ENCODE results near the gene CCN5.
A peak's percentile ranks its signal among the peaks of the same experiment; 100 is the strongest.

The CCN5 gene

DNA sequence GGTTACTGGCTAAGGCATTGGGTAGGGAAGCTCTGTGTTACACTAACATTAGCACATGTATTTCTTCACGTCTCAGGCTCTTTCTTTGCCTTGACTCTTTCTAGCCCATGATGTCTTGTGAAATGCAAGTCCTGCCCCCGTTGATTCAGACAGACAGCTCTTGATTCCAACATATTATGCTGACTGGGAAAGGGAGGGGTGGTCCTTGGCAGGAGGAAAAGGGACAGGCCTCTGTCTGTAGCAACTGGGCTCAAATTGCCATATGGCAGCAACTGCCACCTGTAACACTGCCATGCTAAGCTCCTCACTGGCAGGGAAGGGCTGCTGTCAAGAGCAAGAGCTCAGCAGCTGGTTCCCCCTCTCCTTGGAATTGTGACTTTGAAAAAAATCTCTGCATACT lies 24.8 kb downstream of the CCN5 start:
- no peak overlapping the region for H3K9ac ChIP-seq (ENCODE audit: low read depth, low read length)
- H3K9me3 ChIP-seq (ENCODE audit: control insufficient read depth, insufficient read depth, low read length) = no peaks in the 10 kb centered on the region
- no peak overlapping the region for H3K4me3 ChIP-seq (ENCODE audit: low read depth, low read length)
- H3K27ac ChIP-seq (ENCODE audit: low read depth, low read length) = no peak overlapping the region
- peaks cover 39% of the 10 kb centered on the region for H3K27me3 ChIP-seq (ENCODE audit: control insufficient read depth, insufficient read depth, low read length)
- H3K36me3 ChIP-seq (ENCODE audit: control insufficient read depth, insufficient read depth, low read length) = no peaks in the 10 kb centered on the region
- 0 out of 2 replicates have a peak, but pooled peaks cover 5% of the 10 kb centered on the region for H3K4me1 ChIP-seq (ENCODE audit: control insufficient read depth, insufficient read depth, low read length)

DNA sequence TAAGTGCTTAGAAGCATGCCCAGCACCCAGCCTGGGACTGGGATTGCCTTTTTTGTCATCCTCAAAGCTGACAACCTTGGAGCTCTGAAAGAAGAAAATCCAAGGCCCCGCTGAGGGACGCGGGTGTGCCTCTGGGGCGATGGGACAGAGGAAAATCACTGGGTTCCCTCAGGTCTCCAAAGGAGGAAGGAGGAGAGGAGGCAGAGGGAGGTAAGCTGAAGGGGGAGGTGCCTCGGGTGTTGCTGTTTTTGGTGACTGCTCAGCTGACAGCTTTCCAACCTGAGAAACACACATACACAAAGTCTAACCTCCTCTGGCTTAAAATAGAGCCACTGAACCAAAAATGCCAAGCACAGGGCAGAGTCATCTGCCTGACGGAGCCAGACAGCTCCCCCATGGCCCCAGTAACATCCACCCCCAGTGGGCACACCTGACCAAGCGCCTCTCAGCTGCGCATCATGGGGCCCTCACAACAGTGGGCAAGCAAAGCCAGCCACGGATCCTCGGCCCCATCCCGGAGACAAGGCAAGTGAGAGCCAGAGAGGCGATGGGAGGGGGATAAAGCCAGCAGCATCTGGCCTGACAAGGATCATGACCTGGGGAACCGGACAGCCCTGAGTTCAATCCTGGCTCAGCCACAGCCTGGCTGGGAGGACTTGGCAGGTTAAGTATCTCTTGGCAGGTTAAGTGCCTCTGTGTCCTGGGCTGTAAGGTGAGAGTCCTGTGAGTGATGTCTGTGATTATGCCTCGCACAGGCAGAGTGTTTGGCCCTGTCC lies 27.3 kb downstream of the CCN5 start:
- H3K27ac ChIP-seq (ENCODE audit: low read depth, low read length) = no peak overlapping the region
- H3K9me3 ChIP-seq (ENCODE audit: control insufficient read depth, insufficient read depth, low read length) = no peaks in the 10 kb centered on the region
- H3K4me1 ChIP-seq (ENCODE audit: control insufficient read depth, insufficient read depth, low read length) = peaks cover 15% of the 10 kb centered on the region
- no peaks in the 10 kb centered on the region for H3K36me3 ChIP-seq (ENCODE audit: control insufficient read depth, insufficient read depth, low read length)
- H3K4me3 ChIP-seq (ENCODE audit: low read depth, low read length) = no peak overlapping the region
- peaks cover 60% of the 10 kb centered on the region for H3K27me3 ChIP-seq (ENCODE audit: control insufficient read depth, insufficient read depth, low read length)
- H3K9ac ChIP-seq (ENCODE audit: low read depth, low read length) = no peak overlapping the region

DNA sequence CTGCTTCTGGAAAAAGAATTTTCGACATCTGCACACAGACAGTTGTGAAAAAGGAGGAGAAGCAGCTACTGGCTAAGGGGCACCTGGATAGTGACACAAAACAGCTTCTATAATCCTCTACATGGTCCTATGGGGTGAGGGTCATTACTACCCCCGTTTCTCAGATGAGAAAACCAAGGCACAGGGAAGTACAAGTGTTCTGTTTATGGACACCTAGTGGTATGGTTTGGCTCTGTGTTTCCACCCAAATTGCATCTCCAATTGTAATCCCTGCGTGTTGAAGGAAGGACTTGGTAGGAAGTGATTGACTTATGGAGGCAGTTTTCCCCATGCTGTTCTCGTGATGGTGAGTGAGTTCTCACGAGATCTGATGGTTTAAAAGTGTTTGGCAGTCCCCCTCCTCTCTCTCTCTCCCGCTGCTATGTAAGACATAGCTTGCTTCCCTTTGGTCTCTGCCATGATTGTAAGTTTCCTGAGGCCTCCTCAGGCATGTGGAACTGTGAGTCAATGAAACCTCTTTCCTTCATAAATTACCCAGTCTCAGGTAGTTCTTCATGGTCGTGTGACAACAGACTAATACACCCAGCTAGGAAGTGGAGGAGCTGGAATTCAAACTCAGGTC lies 28.0 kb downstream of the CCN5 start:
- peaks cover 15% of the 10 kb centered on the region for H3K4me1 ChIP-seq (ENCODE audit: control insufficient read depth, insufficient read depth, low read length)
- H3K4me3 ChIP-seq (ENCODE audit: low read depth, low read length) = no peak overlapping the region
- H3K27ac ChIP-seq (ENCODE audit: low read depth, low read length) = no peak overlapping the region
- no peaks in the 10 kb centered on the region for H3K36me3 ChIP-seq (ENCODE audit: control insufficient read depth, insufficient read depth, low read length)
- H3K9me3 ChIP-seq (ENCODE audit: control insufficient read depth, insufficient read depth, low read length) = no peaks in the 10 kb centered on the region
- H3K27me3 ChIP-seq (ENCODE audit: control insufficient read depth, insufficient read depth, low read length) = peaks cover 60% of the 10 kb centered on the region
- H3K9ac ChIP-seq (ENCODE audit: low read depth, low read length) = no peak overlapping the region

DNA sequence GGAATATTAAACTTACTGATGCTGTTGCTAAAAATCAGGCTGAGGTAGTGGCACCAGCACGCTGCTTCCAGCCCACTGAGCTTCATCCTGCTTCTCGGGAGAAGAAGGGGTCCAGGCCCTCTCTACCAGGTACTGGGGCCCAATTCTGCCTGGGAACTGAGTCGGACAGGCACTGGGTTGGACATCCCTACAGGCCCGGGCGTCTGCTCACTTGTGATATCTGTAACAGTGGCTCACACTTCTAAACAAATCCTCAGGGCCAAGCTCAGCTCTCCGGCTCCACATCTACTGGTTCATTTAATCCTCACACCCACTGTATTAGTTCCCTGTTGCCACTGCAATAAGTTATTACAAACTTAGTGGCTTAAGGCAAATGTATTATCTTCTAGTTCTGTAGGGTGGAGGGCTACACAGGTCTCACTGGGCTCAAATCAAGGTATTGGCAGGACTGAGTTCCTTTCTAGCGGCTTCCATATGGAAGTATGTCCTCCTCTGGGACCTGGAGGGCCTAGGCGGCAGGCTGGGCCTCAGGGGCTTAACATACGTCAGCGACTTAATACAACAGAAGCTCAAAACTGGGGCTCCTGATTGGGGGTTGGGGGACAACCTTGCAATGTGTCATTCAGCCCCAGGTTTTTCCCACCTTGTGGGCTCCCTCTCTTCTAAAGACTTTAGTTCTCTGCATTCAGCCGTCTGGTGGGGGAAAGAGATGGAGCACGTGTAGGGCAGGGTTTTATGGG lies 28.9 kb downstream of the CCN5 start:
- Histone ChIP-seq H3K4me3 (ENCODE audit: low read depth, low read length) (no peak overlapping the region), H3K27me3 (ENCODE audit: control insufficient read depth, insufficient read depth, low read length) (peaks cover 60% of the 10 kb centered on the region), H3K36me3 (ENCODE audit: control insufficient read depth, insufficient read depth, low read length) (no peaks in the 10 kb centered on the region), H3K9ac (ENCODE audit: low read depth, low read length) (no peak overlapping the region), H3K9me3 (ENCODE audit: control insufficient read depth, insufficient read depth, low read length) (no peaks in the 10 kb centered on the region), H3K27ac (ENCODE audit: low read depth, low read length) (no peak overlapping the region), H3K4me1 (ENCODE audit: control insufficient read depth, insufficient read depth, low read length) (peaks cover 15% of the 10 kb centered on the region)

DNA sequence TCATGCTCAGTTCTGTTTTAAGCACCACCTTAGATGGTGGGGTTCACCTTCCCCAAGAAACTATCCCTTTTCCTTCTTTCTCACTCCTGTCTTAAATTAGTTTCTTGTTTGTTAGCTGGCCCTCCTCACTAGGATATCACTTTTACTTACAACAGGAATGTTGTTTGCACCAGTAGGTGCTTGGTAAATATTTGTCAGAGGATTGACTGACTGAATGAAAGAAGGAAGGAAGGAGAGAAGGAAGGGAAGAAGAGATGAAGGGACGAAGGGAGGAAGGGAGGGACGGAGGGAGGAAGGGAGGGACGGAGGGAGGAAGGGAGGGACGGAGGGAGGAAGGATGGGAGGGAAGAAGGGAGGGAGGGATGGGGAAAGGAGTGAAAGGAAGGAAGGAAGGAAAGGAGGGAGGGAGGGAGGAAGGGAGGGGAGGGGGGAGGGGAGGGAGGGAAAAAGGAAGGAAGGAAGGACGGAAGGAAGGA lies 30.0 kb downstream of the CCN5 start:
- Histone ChIP-seq H3K9ac (ENCODE audit: low read depth, low read length) (no peak overlapping the region), H3K9me3 (ENCODE audit: control insufficient read depth, insufficient read depth, low read length) (no peaks in the 10 kb centered on the region), H3K4me3 (ENCODE audit: low read depth, low read length) (peak overlapping the region; percentile 65; the same call in 1 of the 2 replicates), H3K4me1 (ENCODE audit: control insufficient read depth, insufficient read depth, low read length) (peaks cover 15% of the 10 kb centered on the region), H3K36me3 (ENCODE audit: control insufficient read depth, insufficient read depth, low read length) (no peaks in the 10 kb centered on the region), H3K27me3 (ENCODE audit: control insufficient read depth, insufficient read depth, low read length) (peaks cover 60% of the 10 kb centered on the region), H3K27ac (ENCODE audit: low read depth, low read length) (no peak overlapping the region)

DNA sequence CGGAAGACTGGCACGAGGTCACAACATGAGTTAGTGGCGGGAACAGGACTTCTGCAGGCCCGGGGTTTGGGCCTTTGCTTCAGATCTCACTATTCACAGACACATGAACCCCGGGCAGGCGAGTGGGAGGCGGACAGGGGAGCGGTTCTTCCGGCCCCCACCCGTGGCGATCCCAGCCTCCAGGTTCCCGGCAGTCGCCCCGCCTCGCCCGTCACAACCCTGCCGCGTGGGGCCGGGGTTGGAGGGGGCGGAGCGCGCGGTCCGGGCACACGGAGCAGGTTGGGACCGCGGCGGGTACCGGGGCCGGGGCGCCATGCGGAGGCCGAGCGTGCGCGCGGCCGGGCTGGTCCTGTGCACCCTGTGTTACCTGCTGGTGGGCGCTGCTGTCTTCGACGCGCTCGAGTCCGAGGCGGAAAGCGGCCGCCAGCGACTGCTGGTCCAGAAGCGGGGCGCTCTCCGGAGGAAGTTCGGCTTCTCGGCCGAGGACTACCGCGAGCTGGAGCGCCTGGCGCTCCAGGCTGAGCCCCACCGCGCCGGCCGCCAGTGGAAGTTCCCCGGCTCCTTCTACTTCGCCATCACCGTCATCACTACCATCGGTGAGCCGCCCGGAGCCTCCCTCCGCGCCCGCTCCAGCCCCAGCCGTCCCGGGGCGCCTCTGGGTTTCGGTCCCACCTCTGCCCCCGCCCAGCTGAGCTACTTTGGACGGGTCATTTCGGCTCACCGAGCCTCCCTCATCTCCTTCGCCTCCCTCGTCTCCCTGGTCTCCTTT lies 30.6 kb downstream of the CCN5 start, which contains the start of gene KCNK15:
KCNK15 (plus strand) TSS at position 268 of the 769 bp plus-strand sequence; CDS start at position 314, 46 bp downstream.
- Histone ChIP-seq H3K36me3 (ENCODE audit: control insufficient read depth, insufficient read depth, low read length) (no peaks in the 10 kb centered on the region), H3K27me3 (ENCODE audit: control insufficient read depth, insufficient read depth, low read length) (peaks cover 60% of the 10 kb centered on the region)

DNA sequence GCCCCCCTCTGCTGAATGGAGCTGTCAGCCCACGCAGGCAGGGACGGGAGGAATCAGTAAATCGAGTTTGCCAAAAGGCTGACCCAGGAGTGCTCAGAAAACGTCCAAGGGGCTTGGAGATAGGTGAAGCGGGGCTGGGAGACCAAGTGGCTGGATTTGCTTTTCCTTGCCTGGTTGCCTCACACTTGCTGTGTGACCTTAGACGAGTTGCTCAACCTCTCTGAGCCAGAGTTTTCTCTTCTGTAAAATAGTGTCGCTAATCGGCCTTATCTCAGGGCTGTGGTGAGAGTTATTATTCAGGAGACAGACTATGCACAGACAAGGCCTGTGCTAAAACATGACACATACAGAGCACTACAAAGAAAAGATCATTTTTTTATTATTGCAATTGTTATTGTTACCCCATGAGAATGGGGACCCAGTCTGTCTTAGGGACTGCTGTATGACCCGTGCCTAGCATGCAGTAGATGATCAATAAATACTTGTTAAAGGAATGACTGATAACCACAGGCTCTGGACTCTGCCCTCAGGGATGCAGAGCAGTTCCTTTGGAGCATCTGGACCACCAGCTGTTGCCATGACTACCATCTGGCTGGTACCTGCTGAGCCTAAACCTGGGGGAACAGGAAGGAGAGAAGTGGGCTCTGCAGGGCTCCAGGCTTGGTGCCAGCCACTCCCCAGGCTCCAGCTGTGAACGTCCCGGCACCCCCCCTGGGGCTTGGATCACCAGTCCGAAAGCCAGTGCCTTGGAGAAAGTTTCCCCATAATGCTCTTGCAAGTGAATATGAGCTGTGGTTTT lies 31.4 kb downstream of the CCN5 start:
- H3K27me3 ChIP-seq (ENCODE audit: control insufficient read depth, insufficient read depth, low read length) = peaks cover 55% of the 10 kb centered on the region
- peaks cover 15% of the 10 kb centered on the region for H3K4me1 ChIP-seq (ENCODE audit: control insufficient read depth, insufficient read depth, low read length)
- H3K9me3 ChIP-seq (ENCODE audit: control insufficient read depth, insufficient read depth, low read length) = no peaks in the 10 kb centered on the region
- H3K36me3 ChIP-seq (ENCODE audit: control insufficient read depth, insufficient read depth, low read length) = no peaks in the 10 kb centered on the region
- H3K27ac ChIP-seq (ENCODE audit: low read depth, low read length) = no peak overlapping the region
- peak overlapping the region; percentile 65 for H3K4me3 ChIP-seq (ENCODE audit: low read depth, low read length)
- no peak overlapping the region for H3K9ac ChIP-seq (ENCODE audit: low read depth, low read length)

More for the DNA sequence above, 30.6 kb downstream of the CCN5 start, which contains the start of gene KCNK15:
- Histone ChIP-seq H3K4me1 (ENCODE audit: control insufficient read depth, insufficient read depth, low read length) (peaks cover 15% of the 10 kb centered on the region), H3K27ac (ENCODE audit: low read depth, low read length) (no peak within 1 kb of the TSS), H3K4me3 (ENCODE audit: low read depth, low read length) (peak within 1 kb of the TSS; percentile 65), H3K9me3 (ENCODE audit: control insufficient read depth, insufficient read depth, low read length) (no peaks in the 10 kb centered on the region), H3K9ac (ENCODE audit: low read depth, low read length) (no peak within 1 kb of the TSS)

DNA sequence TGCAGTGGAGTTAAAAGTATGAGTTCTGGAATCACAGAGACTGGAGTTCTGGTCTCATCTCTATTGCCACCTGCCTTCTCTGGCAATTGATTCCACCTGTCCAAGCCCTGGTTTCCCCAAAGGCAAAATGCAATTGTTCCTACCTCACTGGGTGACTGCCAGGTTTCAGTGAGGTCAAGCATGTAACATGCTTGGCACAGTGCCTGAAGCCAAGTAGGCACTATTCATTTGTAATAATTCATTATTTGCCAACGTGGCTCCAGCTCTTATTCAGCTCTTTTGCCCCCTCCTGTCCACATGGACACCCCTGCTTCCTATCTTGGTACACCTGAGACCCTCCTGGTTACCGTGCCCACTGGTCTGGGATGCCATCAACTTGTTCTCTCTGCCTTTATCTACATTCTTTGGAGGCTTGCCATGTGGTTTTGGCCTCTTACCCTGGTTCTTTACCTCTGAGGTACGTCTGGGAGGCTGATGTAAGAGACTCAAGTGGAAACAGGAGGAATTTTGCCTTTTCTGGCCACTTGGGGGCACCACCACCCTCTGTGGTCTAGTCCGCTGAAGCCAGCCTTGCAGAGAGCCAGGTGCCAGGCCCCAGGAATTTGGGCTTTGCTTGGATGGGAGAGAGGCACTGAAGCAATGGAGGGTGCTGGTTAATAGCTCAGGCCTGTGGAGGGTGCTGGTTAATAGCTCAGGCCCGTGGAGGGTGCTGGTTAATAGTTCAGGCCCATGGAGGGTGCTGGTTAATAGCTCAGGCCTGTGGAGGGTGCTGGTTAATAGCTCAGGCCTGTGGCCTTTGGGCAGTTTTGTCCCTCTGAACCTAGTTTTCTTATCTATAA lies 32.2 kb downstream of the CCN5 start:
- Histone ChIP-seq H3K4me3 (ENCODE audit: low read depth, low read length) (no peak overlapping the region), H3K27ac (ENCODE audit: low read depth, low read length) (no peak overlapping the region), H3K4me1 (ENCODE audit: control insufficient read depth, insufficient read depth, low read length) (peaks cover 15% of the 10 kb centered on the region), H3K36me3 (ENCODE audit: control insufficient read depth, insufficient read depth, low read length) (no peaks in the 10 kb centered on the region), H3K9me3 (ENCODE audit: control insufficient read depth, insufficient read depth, low read length) (no peaks in the 10 kb centered on the region), H3K27me3 (ENCODE audit: control insufficient read depth, insufficient read depth, low read length) (peaks cover 47% of the 10 kb centered on the region), H3K9ac (ENCODE audit: low read depth, low read length) (peak overlapping the region; percentile 23; the same call in 1 of the 2 replicates)

DNA sequence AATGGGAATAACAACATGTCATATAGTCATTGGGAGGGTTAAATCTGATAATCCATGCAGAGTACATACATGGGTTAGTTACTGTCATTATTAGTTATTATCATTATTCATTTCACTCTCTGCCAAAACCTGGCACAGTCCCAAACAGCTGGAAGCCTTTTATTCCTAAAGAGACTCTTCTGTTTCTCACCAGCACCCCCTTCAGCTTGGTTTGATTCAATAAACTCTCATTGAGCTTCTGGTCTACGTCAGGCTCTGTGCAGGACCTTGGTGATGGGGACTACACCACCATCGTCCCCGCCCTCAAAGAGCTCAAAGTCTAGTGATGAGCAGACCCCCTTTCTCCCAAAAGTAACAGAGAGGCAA lies 32.8 kb downstream of the CCN5 start:
- peaks cover 41% of the 10 kb centered on the region for H3K27me3 ChIP-seq (ENCODE audit: control insufficient read depth, insufficient read depth, low read length)
- H3K4me1 ChIP-seq (ENCODE audit: control insufficient read depth, insufficient read depth, low read length) = peaks cover 15% of the 10 kb centered on the region
- H3K27ac ChIP-seq (ENCODE audit: low read depth, low read length) = no peak overlapping the region
- H3K9ac ChIP-seq (ENCODE audit: low read depth, low read length) = no peak overlapping the region
- no peaks in the 10 kb centered on the region for H3K36me3 ChIP-seq (ENCODE audit: control insufficient read depth, insufficient read depth, low read length)
- H3K9me3 ChIP-seq (ENCODE audit: control insufficient read depth, insufficient read depth, low read length) = no peaks in the 10 kb centered on the region
- H3K4me3 ChIP-seq (ENCODE audit: low read depth, low read length) = no peak overlapping the region
